Transverse colon (tissue), 4 donors: ENCODE data around the gene HMCN2.

Source experiments
- CTCF ChIP-seq, 5 experiments: fragments of 200-600 bp in 3 of 5; fragments of 450-650 bp in 2 of 5; sonication (generic) in 3 of 5; IDR thresholded peaks; 1 replicate in 2 of 5; 2 replicates in 3 of 5; pipeline ENCODE4 v1.5.1; 2016 to 2017; ENCODE audit warnings: antibody characterized with exemption in 5 of 5, inconsistent platforms in 3 of 5, mild to moderate bottlenecking in 2 of 5, moderate library complexity in 1 of 5
- POLR2AphosphoS5 ChIP-seq, 3 donors: sonication (generic); formaldehyde crosslinking; IDR thresholded peaks; one replicate each; pipeline ENCODE4 v1.6.1; 2016; ENCODE audit warnings: antibody characterized with exemption in 3 of 3

- TF ChIP-seq CTCF (IDR thresholded peaks at IDR 0.05) = no peak
- TF ChIP-seq POLR2AphosphoS5 (IDR thresholded peaks at IDR 0.05) = no peak
Measured at GRCh38 chr9:130377612-130378011, 112.1 kb downstream of the HMCN2 start.
